ENCODE data around the gene PCDHGB1.
"Not testable (repeated sequence)": the region's sequence is repeated elsewhere in the genome, so short reads cannot be mapped to it uniquely, and the experiment has no call there.

Gene PCDHGB1

DNA sequence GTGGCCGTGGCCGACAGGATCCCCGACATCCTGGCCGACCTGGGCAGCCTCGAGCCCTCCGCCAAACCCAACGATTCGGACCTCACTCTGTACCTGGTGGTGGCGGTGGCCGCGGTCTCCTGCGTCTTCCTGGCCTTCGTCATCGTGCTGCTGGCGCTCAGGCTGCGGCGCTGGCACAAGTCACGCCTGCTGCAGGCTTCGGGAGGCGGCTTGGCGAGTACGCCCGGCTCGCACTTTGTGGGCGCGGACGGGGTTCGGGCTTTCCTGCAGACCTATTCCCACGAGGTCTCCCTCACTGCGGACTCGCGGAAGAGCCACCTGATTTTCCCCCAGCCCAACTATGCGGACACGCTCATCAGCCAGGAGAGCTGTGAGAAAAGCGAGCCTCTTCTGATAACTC lies 3.9 kb upstream of the PCDHGB1 start:
- not testable (repeated sequence) for DNase-seq

DNA sequence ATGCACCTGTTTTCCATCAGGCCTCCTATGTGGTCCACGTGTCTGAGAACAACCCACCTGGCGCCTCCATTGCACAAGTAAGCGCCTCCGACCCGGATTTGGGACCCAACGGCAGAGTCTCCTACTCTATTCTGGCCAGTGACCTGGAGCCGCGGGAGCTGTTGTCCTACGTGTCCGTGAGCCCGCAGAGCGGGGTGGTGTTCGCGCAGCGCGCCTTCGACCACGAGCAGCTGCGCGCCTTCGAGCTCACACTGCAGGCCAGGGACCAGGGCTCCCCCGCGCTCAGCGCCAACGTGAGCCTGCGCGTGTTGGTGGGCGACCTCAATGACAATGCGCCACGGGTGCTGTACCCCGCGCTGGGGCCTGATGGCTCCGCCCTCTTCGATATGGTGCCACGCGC lies 1.7 kb downstream of the PCDHGB1 start:
- no peak for DNase-seq

DNA sequence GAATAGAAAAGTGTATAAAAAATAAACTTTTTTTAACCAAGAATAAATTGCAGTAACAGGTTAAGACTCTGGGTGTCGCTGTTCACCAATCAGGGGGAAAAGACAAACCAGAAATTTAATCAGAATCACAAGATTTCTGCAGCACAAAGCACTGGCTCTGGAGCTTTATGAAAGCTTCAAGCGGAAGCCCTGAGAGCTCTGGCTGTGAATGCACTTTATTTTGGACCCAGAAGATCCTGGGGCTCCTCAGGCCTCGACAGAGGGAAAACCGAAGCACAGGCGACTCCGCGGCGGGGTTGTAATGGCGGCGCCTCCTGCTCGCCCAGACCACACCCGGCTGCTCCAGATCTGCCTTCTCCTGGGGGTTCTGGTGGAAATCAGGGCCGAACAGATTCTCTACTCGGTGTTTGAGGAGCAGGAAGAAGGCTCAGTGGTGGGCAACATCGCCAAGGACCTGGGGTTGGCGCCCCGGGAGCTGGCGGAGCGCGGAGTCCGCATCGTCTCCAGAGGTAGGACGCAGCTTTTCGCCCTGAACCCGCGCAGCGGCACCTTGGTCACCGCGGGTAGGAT lies 5.1 kb downstream of the PCDHGB1 start, which contains the start of gene PCDHGA4:
TSS of gene PCDHGA4 (plus strand) at position 122 of the 570 bp plus-strand sequence. CDS start at position 209, 87 bp downstream.
- DNase-seq, result no peak

DNA sequence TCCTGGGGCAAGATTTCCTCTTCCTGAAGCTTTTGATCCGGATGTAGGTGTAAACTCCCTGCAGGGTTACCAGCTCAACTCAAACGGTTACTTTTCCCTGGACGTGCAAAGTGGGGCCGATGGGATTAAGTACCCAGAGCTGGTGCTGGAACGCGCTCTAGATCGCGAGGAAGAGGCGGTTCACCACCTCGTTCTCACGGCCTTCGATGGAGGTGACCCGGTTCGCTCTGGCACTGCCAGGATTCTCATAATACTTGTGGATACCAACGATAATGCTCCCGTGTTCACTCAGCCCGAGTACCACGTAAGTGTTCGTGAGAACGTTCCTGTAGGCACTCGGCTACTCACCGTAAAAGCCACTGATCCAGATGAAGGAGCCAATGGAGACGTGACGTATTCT lies 5.7 kb downstream of the PCDHGB1 start:
- DNase-seq, result no peak

DNA sequence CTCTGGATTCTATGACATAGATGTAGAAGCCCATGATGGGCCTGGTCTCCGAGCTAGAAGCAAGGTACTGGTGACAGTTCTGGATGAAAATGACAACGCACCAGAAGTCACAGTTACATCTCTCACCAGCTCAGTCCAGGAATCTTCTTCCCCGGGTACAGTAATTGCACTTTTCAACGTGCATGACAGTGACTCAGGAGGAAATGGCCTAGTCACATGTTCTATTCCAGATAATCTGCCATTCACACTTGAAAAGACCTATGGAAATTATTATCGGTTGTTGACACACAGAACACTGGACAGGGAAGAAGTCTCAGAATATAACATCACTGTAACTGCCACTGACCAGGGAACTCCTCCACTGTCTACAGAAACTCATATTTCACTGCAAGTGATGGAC lies 6.2 kb downstream of the PCDHGB1 start:
- DNase-seq, result no peak

DNA sequence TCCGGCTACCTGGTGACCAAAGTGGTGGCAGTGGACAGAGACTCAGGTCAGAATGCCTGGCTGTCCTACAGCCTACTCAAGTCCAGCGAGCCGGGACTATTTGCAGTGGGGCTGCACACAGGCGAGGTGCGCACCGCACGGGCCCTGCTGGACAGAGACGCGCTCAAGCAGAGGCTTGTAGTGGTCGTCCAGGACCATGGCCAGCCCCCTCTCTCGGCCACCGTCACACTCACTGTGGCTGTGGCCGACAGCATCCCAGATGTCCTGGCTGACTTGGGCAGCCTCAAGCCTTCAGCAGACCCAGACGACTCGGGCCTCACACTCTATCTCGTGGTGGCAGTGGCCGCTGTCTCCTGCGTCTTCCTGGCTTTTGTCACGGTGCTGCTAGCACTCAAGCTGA lies 7.1 kb downstream of the PCDHGB1 start:
- DNase-seq, result no peak

DNA sequence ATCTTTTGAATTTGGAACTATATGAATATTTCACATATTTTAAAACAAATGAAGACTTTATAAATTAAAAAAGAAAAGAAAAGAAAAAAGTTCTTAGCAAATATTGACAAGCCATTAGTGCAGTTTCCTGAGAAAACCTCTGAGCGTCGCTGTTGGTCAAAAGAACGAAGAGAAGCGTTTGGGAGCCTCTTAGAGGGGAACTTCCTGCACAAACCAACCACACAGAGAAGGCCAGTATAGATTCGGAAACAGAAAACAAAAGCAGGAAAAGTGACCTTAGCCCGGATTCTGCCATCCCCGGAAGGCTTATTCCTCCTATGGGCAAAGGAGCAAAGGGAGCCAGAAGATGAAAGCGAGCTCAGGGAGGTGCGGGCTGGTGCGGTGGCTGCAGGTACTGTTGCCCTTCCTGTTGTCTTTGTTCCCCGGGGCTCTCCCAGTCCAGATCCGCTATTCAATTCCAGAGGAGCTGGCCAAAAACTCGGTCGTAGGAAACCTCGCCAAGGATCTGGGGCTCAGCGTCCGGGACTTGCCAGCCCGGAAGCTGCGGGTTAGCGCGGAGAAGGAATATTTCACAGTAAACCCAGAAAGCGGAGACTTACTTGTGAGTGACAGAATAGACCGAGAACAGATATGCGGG lies 10.0 kb downstream of the PCDHGB1 start, which contains the start of gene PCDHGB2:
TSS of gene PCDHGB2 (plus strand) at position 205 of the 637 bp plus-strand sequence. CDS start at position 347, 142 bp downstream.
- peak in 1 of 5 donors; percentile 7 for DNase-seq

DNA sequence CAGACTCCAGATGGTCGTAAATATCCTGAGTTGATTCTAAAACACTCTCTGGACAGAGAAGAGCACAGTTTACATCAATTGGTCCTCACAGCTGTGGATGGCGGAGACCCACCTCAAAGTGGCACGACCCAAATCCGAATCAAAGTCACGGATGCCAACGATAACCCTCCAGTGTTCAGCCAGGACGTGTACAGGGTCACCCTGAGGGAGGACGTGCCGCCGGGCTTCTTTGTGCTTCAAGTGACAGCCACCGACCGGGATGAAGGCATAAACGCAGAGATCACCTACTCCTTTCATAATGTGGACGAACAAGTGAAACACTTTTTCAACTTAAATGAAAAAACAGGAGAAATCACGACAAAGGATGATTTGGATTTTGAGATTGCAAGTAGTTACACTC lies 10.8 kb downstream of the PCDHGB1 start:
- no peak for DNase-seq

DNA sequence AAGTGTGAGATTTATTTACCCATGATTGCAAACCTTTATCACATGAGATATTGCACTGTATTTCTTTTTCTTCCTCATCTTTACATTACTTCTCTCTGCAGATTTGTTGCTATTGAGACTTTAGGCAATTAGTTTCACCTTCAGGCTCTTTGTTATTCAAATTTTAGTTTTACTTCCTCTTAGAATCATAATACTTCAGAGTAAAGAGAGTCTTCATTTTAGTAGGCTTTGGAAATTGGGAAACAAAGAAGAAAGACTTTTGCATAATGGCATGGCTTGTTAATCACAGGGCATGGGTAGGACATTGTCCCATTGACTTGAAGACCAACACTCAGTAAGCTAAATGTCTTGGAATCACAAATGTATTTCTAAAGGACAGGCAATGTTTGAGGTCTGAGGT lies 12.8 kb downstream of the PCDHGB1 start:
- no peak for DNase-seq

DNA sequence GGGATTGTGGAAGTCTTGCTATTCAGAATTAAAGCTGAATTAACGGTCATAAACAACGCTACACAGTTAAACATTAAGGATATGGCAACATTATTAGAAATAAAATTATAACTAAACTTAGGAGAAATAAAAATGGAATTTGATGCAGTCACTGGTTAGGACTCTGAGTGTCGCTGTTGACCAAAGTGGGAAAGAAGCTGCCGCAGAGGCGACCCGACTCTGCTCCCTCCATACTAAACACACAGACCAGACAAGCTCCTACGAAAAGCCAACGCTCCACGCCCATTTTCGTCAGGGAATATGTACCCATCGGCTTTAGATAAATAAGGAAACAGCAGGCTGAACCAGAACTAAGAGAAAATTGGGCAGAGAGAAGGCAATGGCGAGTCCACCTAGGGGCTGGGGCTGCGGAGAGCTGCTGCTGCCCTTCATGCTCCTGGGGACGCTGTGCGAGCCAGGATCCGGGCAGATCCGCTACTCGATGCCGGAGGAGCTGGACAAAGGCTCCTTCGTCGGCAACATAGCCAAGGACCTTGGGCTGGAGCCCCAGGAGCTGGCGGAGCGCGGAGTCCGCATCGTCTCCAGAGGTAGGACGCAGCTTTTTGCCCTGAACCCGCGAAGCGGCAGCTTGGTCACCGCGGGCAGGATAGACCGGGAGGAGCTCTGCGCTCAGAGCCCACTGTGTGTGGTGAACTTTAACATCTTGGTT lies 14.2 kb downstream of the PCDHGB1 start, which contains the start of gene PCDHGA5:
TSS of gene PCDHGA5 (plus strand) at position 211 of the 709 bp plus-strand sequence. CDS start at position 380, 169 bp downstream.
- no peak for DNase-seq

DNA sequence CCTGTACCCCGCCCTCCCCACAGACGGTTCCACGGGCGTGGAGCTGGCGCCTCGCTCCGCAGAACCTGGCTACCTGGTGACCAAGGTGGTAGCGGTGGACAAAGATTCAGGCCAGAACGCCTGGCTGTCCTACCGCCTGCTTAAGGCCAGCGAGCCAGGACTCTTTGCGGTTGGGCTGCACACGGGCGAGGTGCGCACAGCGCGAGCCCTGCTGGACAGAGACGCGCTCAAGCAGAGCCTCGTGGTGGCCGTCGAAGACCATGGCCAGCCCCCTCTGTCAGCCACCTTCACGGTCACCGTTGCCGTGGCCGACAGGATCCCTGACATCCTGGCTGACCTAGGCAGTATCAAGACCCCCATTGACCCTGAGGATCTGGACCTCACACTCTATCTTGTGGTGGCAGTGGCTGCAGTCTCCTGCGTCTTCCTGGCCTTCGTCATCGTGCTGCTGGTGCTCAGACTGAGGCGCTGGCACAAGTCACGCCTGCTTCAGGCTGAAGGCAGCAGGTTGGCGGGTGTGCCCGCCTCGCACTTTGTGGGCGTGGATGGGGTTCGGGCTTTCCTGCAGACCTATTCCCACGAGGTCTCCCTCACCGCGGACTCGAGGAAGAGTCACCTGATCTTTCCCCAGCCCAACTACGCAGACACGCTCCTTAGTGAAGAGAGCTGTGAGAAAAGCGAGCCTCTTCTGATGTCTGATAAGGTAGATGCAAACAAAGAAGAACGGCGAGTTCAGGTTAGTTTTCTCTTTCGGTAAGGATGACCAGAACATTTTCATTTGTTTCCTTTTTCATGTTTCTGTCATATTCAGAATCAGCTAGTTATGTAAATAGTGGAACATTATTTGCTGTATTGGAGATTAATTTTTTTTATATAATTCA lies 16.4 kb downstream of the PCDHGB1 start:
- DNase-seq, result no peak

DNA sequence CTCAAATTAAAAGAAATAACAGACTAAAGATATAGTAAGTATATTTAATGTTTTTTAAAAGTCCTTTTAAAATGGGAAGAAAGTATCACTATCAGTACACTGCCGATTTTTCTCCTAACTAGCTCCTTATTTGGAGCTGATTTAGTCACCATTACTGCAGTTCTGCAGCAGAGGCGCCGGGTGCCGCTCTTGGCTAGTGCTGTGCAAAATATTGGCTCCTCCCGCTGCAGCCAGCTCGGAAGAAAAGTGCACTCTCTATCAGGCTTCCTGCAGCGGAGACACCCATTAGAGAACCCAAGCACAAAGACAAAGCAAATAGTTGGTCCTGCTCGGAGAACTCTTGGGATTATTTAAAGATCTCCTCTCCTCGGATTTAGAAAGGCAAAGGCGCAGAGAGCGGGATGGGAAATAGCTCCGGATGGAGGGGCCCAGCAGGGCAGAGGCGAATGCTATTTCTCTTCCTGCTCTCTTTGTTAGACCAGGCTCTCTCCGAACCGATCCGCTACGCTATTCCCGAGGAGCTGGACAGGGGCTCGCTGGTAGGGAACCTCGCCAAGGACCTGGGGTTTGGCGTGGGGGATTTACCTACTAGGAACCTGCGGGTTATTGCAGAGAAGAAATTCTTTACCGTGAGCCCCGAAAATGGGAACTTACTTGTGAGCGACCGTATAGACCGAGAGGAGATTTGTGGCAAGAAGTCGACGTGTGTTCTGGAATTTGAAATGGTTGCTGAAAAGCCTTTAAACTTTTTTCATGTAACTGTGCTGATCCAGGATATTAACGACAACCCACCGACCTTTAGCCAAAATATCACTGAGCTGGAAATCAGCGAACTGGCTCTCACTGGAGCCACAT lies 20.3 kb downstream of the PCDHGB1 start, which contains the start of gene PCDHGB3:
TSS of gene PCDHGB3 (plus strand) at position 249 of the 855 bp plus-strand sequence. CDS start at position 402, 153 bp downstream.
- peak in 3 of 5 donors; percentile 18 to 29 (median 21) for DNase-seq

DNA sequence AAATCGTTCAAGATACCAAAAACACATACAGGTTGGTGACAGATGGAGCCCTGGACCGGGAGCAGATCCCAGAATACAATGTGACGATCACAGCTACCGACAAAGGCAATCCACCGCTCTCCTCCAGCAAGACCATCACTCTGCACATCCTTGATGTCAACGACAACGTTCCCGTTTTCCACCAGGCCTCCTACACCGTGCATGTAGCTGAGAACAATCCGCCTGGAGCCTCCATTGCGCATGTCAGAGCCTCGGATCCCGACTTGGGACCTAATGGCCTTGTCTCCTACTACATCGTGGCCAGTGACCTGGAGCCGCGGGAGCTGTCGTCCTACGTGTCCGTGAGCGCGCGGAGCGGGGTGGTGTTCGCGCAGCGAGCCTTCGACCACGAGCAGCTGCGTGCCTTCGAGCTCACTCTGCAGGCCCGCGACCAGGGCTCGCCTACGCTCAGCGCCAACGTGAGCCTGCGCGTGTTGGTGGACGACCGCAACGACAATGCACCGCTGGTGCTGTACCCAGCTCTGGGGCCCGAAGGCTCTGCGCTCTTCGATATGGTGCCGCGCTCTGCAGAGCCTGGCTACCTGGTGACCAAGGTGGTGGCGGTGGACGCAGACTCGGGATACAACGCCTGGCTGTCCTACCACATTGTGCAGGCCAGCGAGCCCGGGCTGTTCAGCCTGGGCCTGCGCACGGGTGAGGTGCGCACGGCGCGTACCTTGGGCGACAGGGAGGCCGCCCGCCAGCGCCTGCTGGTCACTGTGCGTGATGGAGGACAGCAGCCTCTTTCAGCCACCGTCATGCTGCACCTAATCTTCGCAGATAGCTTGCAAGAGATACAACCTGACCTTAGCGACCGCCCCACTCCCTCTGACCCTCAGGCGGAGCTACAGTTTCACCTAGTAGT lies 21.9 kb downstream of the PCDHGB1 start:
- DNase-seq, result no peak

DNA sequence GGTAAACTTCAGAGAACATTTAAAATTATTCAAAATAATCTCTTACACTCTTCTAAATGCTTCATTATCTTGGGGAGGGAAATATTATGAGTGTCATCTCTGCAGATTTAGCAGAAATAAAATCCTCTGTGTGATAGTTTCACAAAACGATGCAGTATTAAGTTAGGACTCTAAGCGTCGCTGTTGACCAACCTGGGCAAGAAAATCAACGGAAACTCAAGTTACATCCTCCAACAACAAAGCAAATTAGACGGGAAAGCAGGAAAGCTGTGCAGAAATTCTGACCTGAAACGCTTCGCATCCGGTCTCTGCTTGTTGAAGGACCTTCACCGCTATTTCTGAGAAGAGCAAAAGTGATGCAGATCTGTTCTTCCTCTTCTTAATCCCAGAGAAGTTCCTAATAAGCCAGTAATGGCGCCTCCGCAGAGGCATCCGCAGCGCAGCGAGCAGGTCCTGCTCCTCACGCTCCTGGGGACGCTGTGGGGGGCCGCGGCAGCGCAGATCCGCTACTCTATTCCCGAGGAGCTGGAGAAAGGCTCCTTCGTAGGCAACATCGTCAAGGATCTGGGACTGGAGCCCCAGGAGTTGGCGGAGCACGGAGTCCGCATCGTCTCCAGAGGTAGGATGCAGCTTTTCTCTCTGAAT lies 23.9 kb downstream of the PCDHGB1 start, which contains the start of gene PCDHGA6:
TSS of gene PCDHGA6 (plus strand) at position 219 of the 645 bp plus-strand sequence. CDS start at position 412, 193 bp downstream.
- no peak for DNase-seq

DNA sequence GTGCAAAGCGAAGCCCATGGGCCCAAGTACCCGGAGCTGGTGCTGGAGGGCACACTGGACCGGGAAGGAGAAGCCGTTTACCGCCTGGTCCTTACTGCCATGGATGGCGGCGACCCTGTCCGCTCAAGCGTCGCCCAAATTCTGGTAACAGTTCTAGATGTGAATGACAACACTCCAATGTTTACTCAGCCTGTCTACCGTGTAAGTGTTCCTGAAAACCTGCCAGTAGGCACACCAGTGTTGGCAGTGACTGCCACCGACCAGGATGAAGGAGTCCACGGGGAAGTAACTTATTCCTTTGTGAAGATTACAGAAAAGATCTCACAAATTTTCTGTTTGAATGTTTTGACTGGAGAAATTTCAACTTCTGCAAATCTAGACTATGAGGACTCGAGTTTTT lies 24.7 kb downstream of the PCDHGB1 start:
- no peak for DNase-seq

DNA sequence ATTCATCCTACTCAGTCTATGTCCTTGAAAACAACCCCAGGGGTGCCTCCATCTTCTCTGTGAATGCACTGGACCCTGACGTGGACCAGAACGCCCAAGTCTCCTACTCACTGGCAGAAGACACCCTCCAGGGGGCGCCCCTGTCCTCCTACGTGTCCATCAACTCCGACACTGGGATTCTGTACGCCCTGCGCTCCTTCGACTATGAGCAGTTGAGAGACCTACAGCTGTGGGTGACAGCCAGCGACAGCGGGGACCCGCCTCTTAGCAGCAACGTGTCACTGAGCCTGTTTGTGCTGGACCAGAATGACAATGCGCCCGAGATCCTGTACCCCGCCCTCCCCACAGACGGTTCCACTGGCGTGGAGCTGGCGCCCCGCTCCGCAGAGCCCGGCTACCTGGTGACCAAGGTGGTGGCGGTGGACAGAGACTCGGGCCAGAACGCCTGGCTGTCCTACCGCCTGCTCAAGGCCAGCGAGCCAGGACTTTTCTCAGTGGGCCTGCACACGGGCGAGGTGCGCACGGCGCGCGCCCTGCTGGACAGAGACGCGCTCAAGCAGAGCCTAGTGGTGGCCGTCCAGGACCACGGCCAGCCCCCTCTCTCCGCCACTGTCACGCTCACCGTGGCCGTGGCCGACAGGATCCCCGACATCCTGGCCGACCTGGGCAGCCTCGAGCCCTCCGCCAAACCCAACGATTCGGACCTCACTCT lies 25.7 kb downstream of the PCDHGB1 start:
- DNase-seq, result not testable (repeated sequence)

DNA sequence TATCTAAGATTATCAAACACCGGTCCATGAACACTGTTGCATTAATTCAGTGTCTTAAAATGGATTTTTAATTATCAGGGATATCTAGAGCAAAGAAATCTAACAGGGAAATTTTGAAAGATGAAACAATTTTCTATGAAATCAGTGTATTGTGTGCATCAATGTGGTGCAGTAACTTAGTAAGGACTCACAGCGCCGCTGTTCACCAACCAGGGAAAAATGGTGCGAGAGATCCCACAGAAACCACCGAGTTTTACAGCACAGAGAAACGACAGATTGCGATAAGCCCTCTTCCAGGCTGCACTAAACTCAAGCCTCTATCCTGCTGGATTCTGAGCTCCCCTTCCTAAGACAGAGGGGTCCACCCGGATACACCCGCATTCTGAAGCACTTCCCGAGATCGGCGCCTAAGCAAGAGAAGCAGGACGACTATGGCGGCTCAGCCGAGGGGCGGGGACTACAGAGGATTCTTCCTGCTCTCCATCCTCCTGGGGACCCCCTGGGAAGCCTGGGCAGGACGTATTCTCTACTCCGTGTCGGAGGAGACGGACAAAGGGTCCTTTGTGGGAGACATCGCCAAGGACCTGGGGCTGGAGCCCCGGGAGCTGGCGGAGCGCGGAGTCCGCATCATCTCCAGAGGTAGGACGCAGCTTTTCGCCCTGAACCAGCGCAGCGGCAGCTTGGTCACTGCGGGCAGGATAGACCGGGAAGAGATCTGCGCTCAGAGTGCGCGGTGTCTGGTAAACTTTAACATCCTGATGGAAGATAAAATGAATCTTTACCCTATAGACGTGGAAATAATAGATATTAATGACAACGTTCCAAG lies 32.8 kb downstream of the PCDHGB1 start, which contains the start of gene PCDHGA7:
TSS of gene PCDHGA7 (plus strand) at position 274 of the 826 bp plus-strand sequence. CDS start at position 432, 158 bp downstream.
- DNase-seq, result no peak

DNA sequence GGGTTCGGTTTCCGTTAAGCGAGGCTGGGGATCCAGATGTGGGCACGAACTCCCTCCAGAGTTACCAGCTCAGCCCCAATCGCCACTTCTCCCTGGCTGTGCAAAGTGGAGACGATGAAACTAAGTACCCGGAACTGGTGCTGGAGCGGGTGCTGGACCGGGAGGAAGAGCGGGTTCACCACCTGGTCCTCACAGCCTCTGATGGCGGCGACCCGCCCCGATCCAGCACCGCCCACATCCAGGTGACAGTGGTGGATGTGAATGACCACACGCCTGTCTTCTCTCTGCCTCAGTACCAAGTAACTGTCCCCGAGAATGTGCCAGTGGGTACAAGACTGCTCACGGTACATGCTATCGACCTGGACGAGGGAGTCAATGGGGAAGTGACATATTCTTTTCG lies 33.4 kb downstream of the PCDHGB1 start:
- no peak for DNase-seq
